Panc1 (cell line): ENCODE results near the gene HSD17B3. TPM values are rescaled to one million over a fixed set of nuclear protein-coding genes. Genes with fewer than 3 reads are reported as not detected.

Experiments used
- ATAC-seq: fragments of 200-7000 bp; cut with Tn5 transposase; 2 replicates; pipeline ENCODE4 v1.9.1; 2020; ENCODE audit warnings: mild to moderate bottlenecking, moderate library complexity
- BruUV-seq: library from RNA; stranded (reverse); fragments of 400-500 nt; replicated peaks from 2 replicates; lab custom pipeline; 2021; lab: Mats Ljungman, UMichigan
- CTCF ChIA-PET: fragments of 300-600 bp; sonication (Branson Sonifier 250); formaldehyde crosslinking; loops from one replicate; lab custom pipeline; 2022; ENCODE audit warnings: antibody characterized with exemption; lab: Charles Lee
- POLR2A ChIA-PET: fragments of 300-600 bp; sonication (Branson Sonifier 250); formaldehyde crosslinking; loops from one replicate; lab custom pipeline; 2022; ENCODE audit warnings: antibody characterized with exemption; lab: Charles Lee
- DNase-seq: peaks from one replicate; pipeline ENCODE4 v3.0.0-alpha.2; 2010; ENCODE audit warnings: low read depth, low spot score
- H3K27ac ChIP-seq: 2 replicates; pipeline ENCODE4 v1.5.1; 2011; ENCODE audit warnings: mild to moderate bottlenecking, low read length, inconsistent platforms
- H3K27me3 ChIP-seq: fragments of 200-500 bp; sonication (Bioruptor generic); 2 replicates; pipeline ENCODE4 v1.6.0; 2014; ENCODE audit warnings: low read length, inconsistent platforms; ENCODE audit not compliant: control insufficient read depth, insufficient read depth
- H3K36me3 ChIP-seq: fragments of 200-500 bp; sonication (Bioruptor generic); 2 replicates; pipeline ENCODE4 v1.5.1; 2014; ENCODE audit warnings: inconsistent platforms, mild to moderate bottlenecking, low read length, moderate library complexity; ENCODE audit not compliant: control insufficient read depth, insufficient read depth
- H3K4me1 ChIP-seq: 2 replicates; pipeline ENCODE4 v1.5.1; 2011; ENCODE audit warnings: inconsistent platforms, mild to moderate bottlenecking, low read length, moderate library complexity; ENCODE audit not compliant: control insufficient read depth, insufficient read depth
- H3K4me3 ChIP-seq, 2 experiments: 2 replicates each; pipeline ENCODE4 v1.5.1; 2011 to 2012; ENCODE audit warnings: low read depth in 2 of 2, low read length in 2 of 2, mild to moderate bottlenecking in 2 of 2, inconsistent platforms in 1 of 2, moderate library complexity in 1 of 2
- H3K9me3 ChIP-seq: fragments of 200-500 bp; sonication (Bioruptor generic); 2 replicates; pipeline ENCODE4 v1.5.1; 2014; ENCODE audit warnings: low read depth, mild to moderate bottlenecking, inconsistent platforms, low read length, moderate library complexity; ENCODE audit not compliant: control insufficient read depth, insufficient read depth
- CTCF ChIP-seq: fragments of 450-650 bp; IDR thresholded peaks from 2 replicates; pipeline ENCODE4 v1.5.1; 2017; ENCODE audit warnings: mild to moderate bottlenecking
- POLR2AphosphoS5 ChIP-seq: IDR thresholded peaks from 2 replicates; pipeline ENCODE4 v1.6.1; 2012; ENCODE audit warnings: mild to moderate bottlenecking, low read depth, low read length, moderate library complexity
- REST ChIP-seq, 2 experiments: IDR thresholded peaks; 2 replicates each; pipeline ENCODE4 v1.6.1; 2011 to 2012; ENCODE audit warnings: low read depth in 2 of 2, control low read depth in 1 of 2, low read length in 1 of 2, mild to moderate bottlenecking in 1 of 2, moderate library complexity in 1 of 2; ENCODE audit not compliant: insufficient read depth in 1 of 2
- SIN3A ChIP-seq: IDR thresholded peaks from 2 replicates; pipeline ENCODE4 v1.6.1; 2012; ENCODE audit warnings: low read depth, mild to moderate bottlenecking, low read length, moderate library complexity, borderline replicate concordance; ENCODE audit not compliant: insufficient read depth
- TCF7L2 ChIP-seq: IDR thresholded peaks from 2 replicates; pipeline ENCODE4 v1.6.1; 2011; ENCODE audit warnings: mild to moderate bottlenecking, low read depth, low read length, inconsistent platforms
- in situ Hi-C: cut with HindIII; loops from 2 replicates; pipeline ENCODE4 v1.10.0; 2016; ENCODE audit warnings: low sequenced_read_pairs, low pct_unique_long_range_greater_than_20kb
- intact Hi-C: fragments of 100-400 bp; cut with micrococcal nuclease; formaldehyde crosslinking; loops from one replicate; pipeline ENCODE4 v1.10.0; 2022; ENCODE audit not compliant: unreplicated experiment
- total RNA-seq: library from RNA; stranded (reverse); gene quantifications from one replicate; pipeline ENCODE4 v1.2.1, GENCODE V29; 2021; ENCODE audit not compliant: unreplicated experiment

The HSD17B3 gene
- total RNA-seq, 1 experiment from 2014 or later = 0.39 TPM

- ATAC-seq (peak; percentile 49; the same call in 1 of the 2 replicates), DNase-seq (no peak)
- Histone ChIP-seq H3K27ac (no peak overlapping the region), H3K36me3 (no peaks in the 10 kb centered on the region), H3K9me3 (no peaks in the 10 kb centered on the region), H3K4me3 (no peak overlapping the region), H3K4me1 (peaks cover 16% of the 10 kb centered on the region; the same call in 1 of the 2 replicates), H3K27me3 (no peaks in the 10 kb centered on the region)
- TF ChIP-seq POLR2AphosphoS5 = no peak
- TF ChIP-seq SIN3A = no peak
- no peak for TF ChIP-seq TCF7L2
- no peak for TF ChIP-seq REST (IDR thresholded peaks at IDR 0.05; ENCODE audit: insufficient read depth in 1 of 2, low read depth in 2 of 2, low read length in 1 of 2)
- TF ChIP-seq CTCF = no peak
- no TSS peak for BruUV-seq
- intact Hi-C loops = no loop called here
- ChIA-PET CTCF (no interaction called here), POLR2A (interaction anchor here (0.7 kb wide), 1 partner anchor 215 kb away, joined by 8 read pairs; no protein-coding TSS in a partner anchor)
- in situ Hi-C loops = no loop called here
Measured at GRCh38 chr9:96344458-96345180, 42.6 kb upstream of the HSD17B3 start.

GRCh38 chr9:96343515-96344360, 41.8 kb upstream of the HSD17B3 start:
- POLR2A ChIA-PET = no interaction called here
- no peak overlapping the region for H3K27ac ChIP-seq
- TF ChIP-seq SIN3A = no peak
- TF ChIP-seq TCF7L2 = no peak
- no peak for TF ChIP-seq CTCF
- TF ChIP-seq POLR2AphosphoS5 = no peak
- no peak for TF ChIP-seq REST (IDR thresholded peaks at IDR 0.05; ENCODE audit: insufficient read depth in 1 of 2, low read depth in 2 of 2, low read length in 1 of 2)
- in situ Hi-C loops = no loop called here
- CTCF ChIA-PET = no interaction called here
- BruUV-seq = no TSS peak
- peaks cover 21% of the 10 kb centered on the region for H3K4me1 ChIP-seq
- H3K4me3 ChIP-seq = no peak overlapping the region
- no peaks in the 10 kb centered on the region for H3K36me3 ChIP-seq
- ATAC-seq (no peak), DNase-seq (no peak)
- intact Hi-C loops = no loop called here
- no peaks in the 10 kb centered on the region for H3K27me3 ChIP-seq
- no peaks in the 10 kb centered on the region for H3K9me3 ChIP-seq
